Activated CD4-positive, alpha-beta memory T cell treated with anti-CD3 and anti-CD28 coated beads for 36 hours (primary cell): Measurements from ENCODE around the gene PON1. TPM values are rescaled to one million over a fixed set of nuclear protein-coding genes. Genes with fewer than 3 reads are reported as not detected.

Source experiments
- CTCF ChIA-PET: fragments of 350-600 bp; sonication (Branson Sonifier 250); formaldehyde crosslinking; loops from one replicate; lab custom pipeline; 2021; ENCODE audit warnings: antibody characterized with exemption, inconsistent platforms; lab: Charles Lee
- POLR2A ChIA-PET: fragments of 350-600 bp; sonication (Branson Sonifier 250); formaldehyde crosslinking; loops from one replicate; lab custom pipeline; 2021; ENCODE audit warnings: antibody characterized with exemption; lab: Charles Lee
- DNase-seq: peaks from one replicate; pipeline ENCODE4 v3.0.0-alpha.2; 2020
- H3K27ac Mint-ChIP-seq: one replicate; pipeline ENCODE4 v1.8.0; 2021; ENCODE audit warnings: mixed read lengths
- H3K27me3 Mint-ChIP-seq: one replicate; pipeline ENCODE4 v1.8.0; 2021; ENCODE audit warnings: mixed read lengths
- H3K36me3 Mint-ChIP-seq: one replicate; pipeline ENCODE4 v1.8.0; 2021; ENCODE audit warnings: mixed read lengths
- H3K4me1 Mint-ChIP-seq: one replicate; pipeline ENCODE4 v1.8.0; 2021; ENCODE audit warnings: low read depth, mixed read lengths
- H3K4me3 Mint-ChIP-seq: one replicate; pipeline ENCODE4 v1.8.0; 2021; ENCODE audit warnings: mild to moderate bottlenecking, mixed read lengths
- H3K9me3 Mint-ChIP-seq: one replicate; pipeline ENCODE4 v1.8.0; 2021; ENCODE audit warnings: mixed read lengths
- intact Hi-C: fragments of 100-400 bp; cut with micrococcal nuclease; formaldehyde crosslinking; loops from one replicate; pipeline ENCODE4 v1.15.1; 2023
- total RNA-seq, 2 experiments: library from RNA; stranded (reverse); gene quantifications; one replicate each; pipeline ENCODE4 v1.2.3, GENCODE V29; 2021

The PON1 gene
- total RNA-seq, 2 experiments from 2014 or later: not detected

DNA sequence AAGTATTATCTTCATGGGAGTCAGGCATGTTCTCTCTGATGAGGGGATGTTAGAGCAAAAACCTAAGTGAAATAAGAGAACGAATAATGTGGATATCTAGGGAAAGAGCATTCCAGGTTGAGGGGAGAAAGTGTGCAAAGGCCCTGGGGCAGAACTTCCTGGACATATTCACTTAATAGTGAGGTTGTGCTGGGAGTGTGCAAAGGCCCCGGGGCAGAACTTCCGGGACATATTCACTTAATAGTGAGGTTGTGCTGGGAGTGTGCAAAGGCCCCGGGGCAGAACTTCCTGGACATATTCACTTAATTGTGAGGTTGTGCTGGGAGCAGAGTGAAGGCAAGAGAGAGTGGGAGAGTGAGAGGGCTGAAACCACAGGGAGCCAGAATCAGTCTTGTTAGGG, 11.8 kb downstream of the PON1 start:
- ChIA-PET CTCF (no interaction called here), POLR2A (no interaction called here)
- Mint-ChIP-seq H3K36me3 (no peaks in the 10 kb centered on the region), H3K4me3 (no peak overlapping the region), H3K4me1 (no peaks in the 10 kb centered on the region), H3K27me3 (peaks cover 6% of the 10 kb centered on the region), H3K9me3 (no peaks in the 10 kb centered on the region), H3K27ac (no peak overlapping the region)
- no peak for DNase-seq
- intact Hi-C loops: no loop called here

GRCh38 chr7:95311389-95311788, 12.9 kb downstream of the PON1 start:
- H3K4me3 Mint-ChIP-seq: no peak overlapping the region
- H3K27me3 Mint-ChIP-seq: peaks cover 6% of the 10 kb centered on the region
- no peaks in the 10 kb centered on the region for H3K4me1 Mint-ChIP-seq
- ChIA-PET POLR2A (no interaction called here), CTCF (no interaction called here)
- H3K27ac Mint-ChIP-seq: no peak overlapping the region
- no peaks in the 10 kb centered on the region for H3K9me3 Mint-ChIP-seq
- H3K36me3 Mint-ChIP-seq: no peaks in the 10 kb centered on the region
- DNase-seq: no peak
- intact Hi-C loops: no loop called here

DNA sequence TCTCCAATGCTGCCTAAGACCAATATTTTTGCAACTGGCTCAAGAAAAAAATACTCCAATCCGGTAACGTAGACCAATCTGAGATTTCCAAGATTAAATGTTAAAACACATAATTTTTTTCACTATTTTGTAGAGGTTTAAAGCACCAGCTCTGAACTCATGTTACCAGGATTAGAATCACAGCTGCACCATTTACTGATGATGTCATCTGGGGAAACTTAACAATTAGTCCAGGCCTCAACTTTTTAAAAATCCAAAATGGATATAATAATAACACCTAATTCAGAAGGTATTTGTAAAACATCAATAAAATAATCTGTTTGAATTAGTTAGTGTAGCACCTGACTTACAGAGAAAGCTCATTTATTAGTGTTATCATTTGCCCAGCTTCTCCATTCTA, 14.4 kb downstream of the PON1 start:
- H3K36me3 Mint-ChIP-seq: no peaks in the 10 kb centered on the region
- no peaks in the 10 kb centered on the region for H3K9me3 Mint-ChIP-seq
- H3K27ac Mint-ChIP-seq: no peak overlapping the region
- intact Hi-C loops: no loop called here
- H3K4me3 Mint-ChIP-seq: no peak overlapping the region
- no peaks in the 10 kb centered on the region for H3K4me1 Mint-ChIP-seq
- H3K27me3 Mint-ChIP-seq: peaks cover 12% of the 10 kb centered on the region
- ChIA-PET POLR2A (no interaction called here), CTCF (interaction anchor here (0.6 kb wide), 1 partner anchor 33 kb away, joined by 3 read pairs; no protein-coding TSS in a partner anchor)
- no peak for DNase-seq

GRCh38 chr7:95304990-95305389, 19.3 kb downstream of the PON1 start:
- H3K36me3 Mint-ChIP-seq: no peaks in the 10 kb centered on the region
- ChIA-PET POLR2A (no interaction called here), CTCF (no interaction called here)
- H3K9me3 Mint-ChIP-seq: no peaks in the 10 kb centered on the region
- intact Hi-C loops: no loop called here
- H3K4me1 Mint-ChIP-seq: no peaks in the 10 kb centered on the region
- H3K27me3 Mint-ChIP-seq: peaks cover 14% of the 10 kb centered on the region
- peak; percentile 19 for DNase-seq
- no peak overlapping the region for H3K4me3 Mint-ChIP-seq
- no peak overlapping the region for H3K27ac Mint-ChIP-seq

GRCh38 chr7:95303013-95303905, 21.1 kb downstream of the PON1 start:
- no peak overlapping the region for H3K27ac Mint-ChIP-seq
- no peaks in the 10 kb centered on the region for H3K36me3 Mint-ChIP-seq
- CTCF ChIA-PET: no interaction called here
- no peaks in the 10 kb centered on the region for H3K4me1 Mint-ChIP-seq
- H3K4me3 Mint-ChIP-seq: no peak overlapping the region
- intact Hi-C loops: no loop called here
- H3K27me3 Mint-ChIP-seq: peaks cover 17% of the 10 kb centered on the region
- no peak for DNase-seq
- POLR2A ChIA-PET: no interaction called here
- H3K9me3 Mint-ChIP-seq: no peaks in the 10 kb centered on the region

- no peaks in the 10 kb centered on the region for H3K36me3 Mint-ChIP-seq
These were observed 26.2 kb downstream of the PON1 start for GRCh38 chr7:95298091-95298490.

GRCh38 chr7:95297041-95297440, 27.3 kb downstream of the PON1 start:
- no peak overlapping the region for H3K27ac Mint-ChIP-seq
- peaks cover 17% of the 10 kb centered on the region for H3K27me3 Mint-ChIP-seq
- ChIA-PET POLR2A (no interaction called here), CTCF (no interaction called here)
- no peak for DNase-seq
- no peak overlapping the region for H3K4me3 Mint-ChIP-seq
- H3K36me3 Mint-ChIP-seq: no peaks in the 10 kb centered on the region
- no peaks in the 10 kb centered on the region for H3K4me1 Mint-ChIP-seq
- intact Hi-C loops: no loop called here
- H3K9me3 Mint-ChIP-seq: no peaks in the 10 kb centered on the region

More at GRCh38 chr7:95298091-95298490, 26.2 kb downstream of the PON1 start:
- Mint-ChIP-seq H3K9me3 (no peaks in the 10 kb centered on the region), H3K4me3 (no peak overlapping the region), H3K27ac (no peak overlapping the region), H3K27me3 (peaks cover 17% of the 10 kb centered on the region), H3K4me1 (no peaks in the 10 kb centered on the region)
- CTCF ChIA-PET: no interaction called here
- intact Hi-C loops: no loop called here
- POLR2A ChIA-PET: no interaction called here
- DNase-seq: no peak

DNA sequence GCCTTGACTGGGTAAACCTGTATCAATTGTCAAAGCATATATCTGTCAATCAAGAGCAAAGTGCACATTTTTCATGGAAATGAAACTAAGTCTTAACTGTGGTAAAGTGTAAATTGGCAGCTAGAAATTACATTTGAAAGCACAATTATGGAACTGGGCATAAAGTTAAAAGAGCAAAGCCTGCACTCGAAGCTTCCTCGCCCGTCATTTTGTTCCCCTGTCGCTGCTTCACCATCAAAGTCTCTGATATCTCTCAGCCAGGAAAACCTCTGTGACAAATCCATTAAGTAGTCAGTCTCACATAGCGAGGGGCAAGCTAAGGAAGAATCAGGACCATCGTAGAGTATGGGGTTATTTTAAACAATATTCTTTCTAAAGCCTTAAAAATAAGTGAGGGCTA, 27.9 kb downstream of the PON1 start:
- no peaks in the 10 kb centered on the region for H3K9me3 Mint-ChIP-seq
- intact Hi-C loops: no loop called here
- POLR2A ChIA-PET: no interaction called here
- H3K27me3 Mint-ChIP-seq: peaks cover 15% of the 10 kb centered on the region
- H3K4me1 Mint-ChIP-seq: no peaks in the 10 kb centered on the region
- no peak overlapping the region for H3K27ac Mint-ChIP-seq
- no peaks in the 10 kb centered on the region for H3K36me3 Mint-ChIP-seq
- no peak for DNase-seq
- CTCF ChIA-PET: no interaction called here
- H3K4me3 Mint-ChIP-seq: no peak overlapping the region

- no peak overlapping the region for H3K4me3 Mint-ChIP-seq
- intact Hi-C loops: no loop called here
- H3K36me3 Mint-ChIP-seq: no peaks in the 10 kb centered on the region
- H3K27ac Mint-ChIP-seq: no peak overlapping the region
- peaks cover 12% of the 10 kb centered on the region for H3K27me3 Mint-ChIP-seq
- no peaks in the 10 kb centered on the region for H3K4me1 Mint-ChIP-seq
- ChIA-PET POLR2A (no interaction called here), CTCF (no interaction called here)
- H3K9me3 Mint-ChIP-seq: no peaks in the 10 kb centered on the region
- DNase-seq: no peak
These were observed 28.9 kb downstream of the PON1 start for GRCh38 chr7:95295397-95295796.

- POLR2A ChIA-PET: no interaction called here
- H3K9me3 Mint-ChIP-seq: no peaks in the 10 kb centered on the region
- no peaks in the 10 kb centered on the region for H3K36me3 Mint-ChIP-seq
- DNase-seq: no peak
- peaks cover 6% of the 10 kb centered on the region for H3K27me3 Mint-ChIP-seq
- H3K27ac Mint-ChIP-seq: no peak overlapping the region
- CTCF ChIA-PET: no interaction called here
- intact Hi-C loops: no loop called here
- H3K4me1 Mint-ChIP-seq: no peaks in the 10 kb centered on the region
- no peak overlapping the region for H3K4me3 Mint-ChIP-seq
These were observed 34.0 kb downstream of the PON1 start for GRCh38 chr7:95290166-95290830.

GRCh38 chr7:95286096-95286495, 38.2 kb downstream of the PON1 start:
- ChIA-PET POLR2A (no interaction called here), CTCF (no interaction called here)
- intact Hi-C loops: no loop called here
- no peaks in the 10 kb centered on the region for H3K36me3 Mint-ChIP-seq
- no peak for DNase-seq
- no peak overlapping the region for H3K27ac Mint-ChIP-seq
- H3K4me3 Mint-ChIP-seq: no peak overlapping the region
- peaks cover 7% of the 10 kb centered on the region for H3K27me3 Mint-ChIP-seq
- no peaks in the 10 kb centered on the region for H3K9me3 Mint-ChIP-seq
- H3K4me1 Mint-ChIP-seq: no peaks in the 10 kb centered on the region

GRCh38 chr7:95279417-95279816, 44.9 kb downstream of the PON1 start:
- DNase-seq: no peak
- intact Hi-C loops: no loop called here
- peaks cover 4% of the 10 kb centered on the region for H3K27me3 Mint-ChIP-seq
- CTCF ChIA-PET: no interaction called here
- no peaks in the 10 kb centered on the region for H3K36me3 Mint-ChIP-seq
- H3K4me3 Mint-ChIP-seq: no peak overlapping the region
- POLR2A ChIA-PET: no interaction called here
- no peaks in the 10 kb centered on the region for H3K4me1 Mint-ChIP-seq
- no peak overlapping the region for H3K27ac Mint-ChIP-seq
- no peaks in the 10 kb centered on the region for H3K9me3 Mint-ChIP-seq

DNA sequence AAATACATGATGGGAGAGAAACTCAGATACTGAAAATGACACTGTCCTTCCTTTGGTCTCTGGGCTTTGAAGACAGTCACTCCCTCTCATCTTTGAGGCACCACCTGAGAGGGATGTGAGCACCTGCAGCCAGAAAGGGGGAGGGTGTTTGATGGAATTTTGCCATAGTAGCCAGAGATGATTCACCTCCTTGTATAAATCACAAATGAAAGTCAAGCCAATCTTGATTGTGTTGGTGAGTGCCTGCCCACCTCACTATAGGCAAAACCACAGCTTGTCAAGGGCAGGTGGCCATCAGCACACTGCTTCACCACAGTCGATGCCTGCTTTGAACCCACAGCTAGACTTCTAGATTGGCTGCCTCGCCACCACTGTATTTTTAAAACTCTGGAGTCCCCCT, 48.2 kb downstream of the PON1 start:
- Mint-ChIP-seq H3K4me1 (no peaks in the 10 kb centered on the region), H3K9me3 (no peaks in the 10 kb centered on the region), H3K4me3 (no peak overlapping the region), H3K27me3 (peaks cover 6% of the 10 kb centered on the region), H3K27ac (no peak overlapping the region), H3K36me3 (no peaks in the 10 kb centered on the region)
- DNase-seq: no peak
- intact Hi-C loops: no loop called here
- POLR2A ChIA-PET: no interaction called here
- CTCF ChIA-PET: no interaction called here
